IPS DF 4.7 (cell line): ENCODE results near the gene RAD54L.
"Not testable (repeated sequence)": the region's sequence is repeated elsewhere in the genome, so short reads cannot be mapped to it uniquely, and the experiment has no call there.

Source experiments
- DNase-seq: peaks from one replicate; pipeline ENCODE4 v3.0.0-alpha.2; 2013; ENCODE audit warnings: low spot score; ENCODE audit errors: extremely low read depth

The RAD54L gene

DNA sequence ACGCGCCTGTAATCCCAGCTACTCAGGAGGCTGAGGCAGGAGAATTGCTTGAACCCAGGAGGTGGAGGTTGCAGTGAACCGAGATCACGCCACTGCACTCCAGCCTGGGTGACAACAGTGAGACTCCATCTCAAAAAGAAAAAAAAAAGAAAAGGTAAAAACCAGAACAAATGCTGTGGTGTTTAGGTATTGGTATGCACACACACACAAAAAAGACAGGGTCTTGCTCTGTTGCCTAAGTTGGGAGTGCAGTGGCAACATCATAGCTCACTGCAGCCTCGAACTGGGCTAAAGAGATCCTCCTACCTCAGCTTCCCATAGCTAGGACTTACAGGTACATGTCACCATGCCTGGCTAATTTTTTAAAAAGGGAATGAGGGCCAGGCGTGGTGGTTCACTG lies 71.7 kb downstream of the RAD54L start:
- not testable (repeated sequence) for DNase-seq

DNA sequence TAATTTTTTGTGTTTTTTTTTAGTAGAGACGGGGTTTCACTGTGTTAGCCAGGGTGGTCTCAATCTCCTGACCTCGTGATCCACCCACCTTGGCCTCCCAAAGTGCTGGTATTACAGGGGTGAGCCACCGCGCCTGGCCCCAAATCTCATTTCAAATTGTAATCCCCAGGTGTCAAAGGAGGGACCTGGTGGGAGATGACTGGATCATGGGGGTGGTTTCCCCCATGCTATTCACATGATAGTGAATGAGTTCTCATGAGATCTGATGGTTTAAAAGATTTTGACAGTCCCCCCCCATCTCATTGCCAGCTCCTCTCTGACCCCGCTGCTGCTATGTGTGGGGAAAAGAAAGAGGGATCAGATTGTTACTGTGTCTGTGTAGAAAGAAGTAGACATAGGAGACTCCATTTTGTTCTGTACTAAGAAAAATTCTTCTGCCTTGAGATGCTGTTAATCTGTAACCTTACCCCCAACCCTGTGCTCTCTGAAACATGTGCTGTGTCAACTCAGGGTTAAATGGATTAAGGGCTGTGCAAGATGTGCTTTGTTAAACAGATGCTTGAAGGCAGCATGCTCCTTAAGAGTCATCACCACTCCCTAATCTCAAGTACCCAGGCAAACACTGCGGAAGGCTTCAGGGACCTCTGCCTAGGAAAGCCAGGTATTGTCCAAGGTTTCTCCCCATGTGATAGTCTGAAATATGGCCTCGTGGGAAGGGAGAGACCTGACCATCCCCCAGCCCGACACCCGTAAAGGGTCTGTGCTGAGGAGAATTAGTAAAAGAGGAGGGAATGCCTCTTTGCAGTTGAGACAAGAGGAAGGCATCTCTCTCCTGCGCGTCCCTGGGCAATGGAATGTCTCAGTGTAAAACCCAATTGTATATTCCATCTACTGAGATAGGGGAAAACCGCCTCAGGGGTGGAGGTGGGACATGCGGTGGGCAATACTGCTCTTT lies 72.7 kb downstream of the RAD54L start:
- DNase-seq = not testable (repeated sequence)

DNA sequence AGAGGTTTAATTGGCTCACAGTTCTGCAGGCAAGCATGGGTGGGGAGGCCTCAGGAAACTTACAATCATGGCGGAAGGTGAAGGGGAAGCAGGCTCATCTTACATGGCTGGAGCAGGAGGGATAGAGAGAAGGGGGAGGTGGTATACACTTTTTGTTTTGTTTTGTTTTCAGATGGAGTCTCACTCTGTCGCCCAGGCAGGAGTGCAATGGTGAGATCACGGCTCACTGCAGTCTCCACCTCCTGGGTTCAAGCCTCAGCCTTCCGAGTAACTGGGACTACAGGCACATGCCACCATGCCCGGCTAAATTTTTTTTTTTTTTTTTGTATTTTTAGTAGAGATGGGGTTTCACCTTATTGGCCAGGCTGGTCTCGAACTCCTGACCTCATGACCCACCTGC lies 74.6 kb downstream of the RAD54L start:
- not testable (repeated sequence) for DNase-seq

DNA sequence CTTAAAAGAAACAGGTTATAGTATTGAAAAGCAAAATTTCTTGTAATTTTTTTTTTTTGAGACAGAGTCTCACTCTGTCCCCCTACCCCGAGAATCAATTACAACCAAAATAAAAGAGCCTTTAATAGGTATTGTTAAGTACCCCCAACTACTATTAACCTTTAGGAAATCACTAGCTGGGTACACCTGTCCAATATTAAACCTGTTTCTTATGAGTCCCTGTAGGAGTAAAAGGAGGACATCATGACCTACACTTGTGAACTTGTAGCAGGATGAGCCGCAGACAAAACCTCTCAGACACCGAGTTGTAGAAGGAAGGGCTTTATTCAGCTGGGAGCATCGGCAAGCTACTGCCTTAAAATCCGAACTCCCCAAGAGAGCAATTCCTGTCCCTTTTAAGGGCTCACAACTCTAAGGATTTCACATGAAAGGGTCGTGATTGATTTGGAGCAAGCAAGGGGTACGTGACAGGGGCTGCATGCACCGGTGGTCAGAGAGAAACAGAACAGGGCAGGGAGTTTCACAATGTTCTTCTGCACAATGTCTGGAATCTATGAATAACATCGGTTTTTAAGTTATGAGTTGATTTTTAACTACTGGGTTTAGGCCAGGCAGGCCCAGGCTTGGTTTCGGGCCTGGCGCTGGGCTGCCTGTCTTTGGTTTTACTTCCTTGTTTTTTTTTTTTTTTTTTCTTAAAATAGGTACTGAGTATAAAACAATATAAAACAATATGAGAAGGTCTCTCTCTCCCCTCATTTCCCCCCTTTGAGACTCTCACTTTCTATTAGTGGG lies 77.9 kb downstream of the RAD54L start:
- not testable (repeated sequence) for DNase-seq
